GM18519 (cell line): ENCODE data around the gene ZNF710.

Experiments used
- ATAC-seq: cut with Tn5 transposase; IDR thresholded peaks from one replicate; pipeline ENCODE4 v1.9.1; 2021; ENCODE audit warnings: mild to moderate bottlenecking, moderate library complexity; ENCODE audit not compliant: unreplicated experiment, low FRiP score

ZNF710 gene

DNA sequence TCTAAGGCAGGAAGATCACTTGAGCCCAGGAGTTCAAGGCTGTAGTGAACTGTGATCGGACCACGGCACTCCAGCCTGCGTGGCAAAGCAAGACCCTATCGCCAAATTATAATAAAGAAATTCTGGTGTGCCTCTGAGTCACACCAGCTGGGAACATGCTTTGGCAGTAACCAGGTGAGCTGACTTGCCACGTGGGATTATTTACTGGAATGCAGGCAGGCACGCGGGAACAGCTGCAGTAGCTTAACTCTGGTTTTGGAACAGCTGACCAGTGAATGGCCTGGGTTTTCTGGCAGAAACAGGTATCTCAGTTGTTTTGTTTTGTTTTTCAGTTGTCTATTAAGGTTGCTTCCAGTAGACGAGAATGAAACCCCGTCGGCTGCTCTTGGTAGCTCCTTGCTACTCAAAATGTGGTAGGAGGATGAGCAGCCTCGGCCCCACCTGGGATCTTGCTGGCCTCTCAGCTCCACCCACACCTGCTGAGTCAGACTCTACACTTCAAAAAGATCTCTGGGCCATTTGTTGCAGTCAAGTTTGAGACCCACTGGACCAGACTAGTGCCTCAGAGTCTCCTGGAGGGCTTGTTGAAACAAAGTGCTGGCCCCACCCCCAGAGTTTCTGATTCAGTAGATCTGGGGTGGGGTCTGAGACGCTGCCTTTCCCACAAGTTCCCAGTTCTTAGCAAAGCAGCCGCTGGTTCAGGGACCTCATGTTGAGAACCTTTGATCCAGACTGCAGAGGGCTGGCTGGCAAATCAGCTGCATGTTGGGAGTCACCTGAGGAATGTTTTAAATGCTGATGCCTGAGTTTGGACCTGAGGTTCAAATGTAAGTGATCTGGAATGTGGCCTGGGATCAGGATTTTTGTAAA lies 74.5 kb downstream of the ZNF710 start:
- no peak for ATAC-seq

DNA sequence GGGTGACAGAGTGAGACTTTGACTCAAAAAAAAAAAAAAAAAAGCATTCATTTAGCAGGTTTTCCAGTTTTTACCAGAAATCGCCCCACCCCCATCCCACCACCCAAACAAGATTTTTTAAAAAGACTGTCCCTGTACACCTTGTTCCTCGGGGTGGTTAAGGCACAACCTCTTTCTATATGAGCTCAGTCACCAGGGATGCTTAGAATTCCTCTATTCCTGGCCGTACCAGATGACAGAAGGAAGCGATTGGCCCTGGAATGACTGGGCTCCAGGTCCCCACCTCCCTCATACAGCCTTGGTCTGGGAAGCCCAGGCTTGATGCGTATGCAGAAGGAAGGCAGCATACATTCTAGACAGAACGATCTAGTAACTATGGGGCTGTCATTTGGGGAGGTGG lies 75.6 kb downstream of the ZNF710 start:
- no peak for ATAC-seq

DNA sequence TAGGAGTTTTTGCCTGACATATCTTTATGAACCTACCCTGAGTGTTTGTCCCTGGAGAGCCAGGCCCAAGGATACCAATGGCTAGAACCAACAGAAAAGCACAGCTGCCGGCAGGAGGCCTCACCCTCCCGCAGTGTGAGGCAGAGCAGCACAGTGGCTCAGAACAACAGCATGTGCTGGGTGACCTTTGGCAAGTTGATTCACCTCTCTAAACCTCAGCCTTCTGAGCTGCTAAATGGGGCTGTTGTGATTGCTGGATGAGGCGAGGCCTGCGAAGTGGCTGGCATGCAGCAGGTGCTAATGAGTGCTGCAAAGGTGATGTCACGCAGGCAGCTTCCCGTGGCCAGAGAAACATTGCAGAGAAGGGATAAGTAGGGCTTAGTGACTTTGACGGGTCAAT lies 77.8 kb downstream of the ZNF710 start:
- ATAC-seq = no peak

DNA sequence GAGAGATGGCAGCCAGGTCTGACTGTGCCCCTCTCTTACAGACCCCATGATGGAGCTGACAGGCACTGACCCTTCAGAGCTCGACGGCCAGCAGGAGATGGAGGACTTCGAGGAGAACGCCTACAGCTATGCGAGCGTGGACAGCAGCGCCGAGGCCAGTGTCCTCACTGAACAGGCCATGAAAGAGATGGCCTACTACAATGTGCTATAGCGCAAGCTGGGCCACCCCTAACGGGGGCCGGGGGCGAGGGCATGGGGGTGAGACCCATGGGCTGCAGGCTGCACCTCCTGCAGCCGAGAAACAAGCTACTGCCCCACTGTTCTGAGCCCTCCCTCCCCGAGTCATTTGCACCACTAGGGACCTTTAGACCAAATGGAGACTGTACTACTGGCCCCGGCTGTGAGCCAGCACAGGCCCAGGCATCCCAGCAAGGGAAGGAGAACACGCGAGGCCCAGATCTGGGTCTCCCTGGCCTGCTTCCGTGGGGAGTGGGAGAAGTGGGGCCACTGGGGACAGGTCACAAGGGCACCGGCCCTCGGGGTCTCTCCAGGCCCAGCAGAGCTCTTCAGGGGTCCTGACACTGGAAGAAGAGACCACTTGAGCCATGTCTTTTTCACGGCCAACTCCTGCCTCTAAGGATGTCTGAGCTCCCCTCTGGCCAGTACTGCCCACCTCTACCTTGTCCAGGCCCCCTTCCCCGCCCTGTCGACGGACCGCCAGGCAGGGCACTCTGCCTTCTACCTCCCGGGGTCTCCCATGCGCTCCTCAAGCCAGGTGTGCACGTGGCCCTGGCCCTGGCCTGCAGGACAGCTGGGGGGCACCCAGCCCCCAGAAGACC lies 78.7 kb downstream of the ZNF710 start:
- no peak for ATAC-seq

DNA sequence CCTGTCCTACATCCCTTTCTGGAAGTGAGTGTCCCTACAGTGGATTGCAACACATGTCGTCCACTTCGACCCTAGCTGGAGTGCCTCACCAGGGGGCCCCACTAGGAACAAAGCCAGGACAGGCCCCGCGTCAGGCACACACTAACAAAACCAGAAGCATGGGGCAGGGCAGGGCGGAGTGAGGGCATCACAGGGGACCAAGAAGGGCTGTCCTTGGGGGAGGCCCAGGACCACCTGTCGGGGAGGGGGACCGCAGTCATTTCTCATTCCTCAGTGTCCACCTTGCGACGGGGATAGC lies 79.3 kb downstream of the ZNF710 start:
- ATAC-seq = no peak

DNA sequence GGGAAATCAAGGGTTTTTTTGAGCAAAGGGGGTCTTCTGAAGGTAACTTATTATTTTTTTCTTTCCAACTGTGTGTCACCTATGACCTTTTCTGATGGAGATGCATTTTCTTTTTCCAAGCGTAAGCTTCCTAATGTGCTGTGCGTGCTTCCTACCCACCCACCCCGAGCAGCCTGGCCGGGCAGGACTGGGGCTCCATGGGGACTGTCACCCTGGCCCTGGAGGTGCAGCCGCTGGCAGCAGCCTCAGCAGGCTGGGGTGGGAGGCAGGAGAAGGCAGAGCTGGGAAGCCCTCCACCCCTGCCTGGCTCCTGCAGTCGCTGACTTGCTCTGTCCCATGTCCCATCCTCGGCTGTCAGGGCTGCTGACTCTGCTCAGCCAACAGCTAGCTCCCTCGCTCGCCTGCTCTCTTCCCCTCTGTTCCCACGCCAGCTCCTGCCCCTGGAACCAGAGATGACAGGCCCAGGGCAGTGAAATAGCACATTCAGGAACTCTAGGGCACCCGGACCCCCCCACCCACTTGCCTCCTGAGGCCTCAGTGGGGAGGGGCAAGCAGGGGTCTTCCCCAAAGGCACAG lies 79.8 kb downstream of the ZNF710 start:
- ATAC-seq = no peak

DNA sequence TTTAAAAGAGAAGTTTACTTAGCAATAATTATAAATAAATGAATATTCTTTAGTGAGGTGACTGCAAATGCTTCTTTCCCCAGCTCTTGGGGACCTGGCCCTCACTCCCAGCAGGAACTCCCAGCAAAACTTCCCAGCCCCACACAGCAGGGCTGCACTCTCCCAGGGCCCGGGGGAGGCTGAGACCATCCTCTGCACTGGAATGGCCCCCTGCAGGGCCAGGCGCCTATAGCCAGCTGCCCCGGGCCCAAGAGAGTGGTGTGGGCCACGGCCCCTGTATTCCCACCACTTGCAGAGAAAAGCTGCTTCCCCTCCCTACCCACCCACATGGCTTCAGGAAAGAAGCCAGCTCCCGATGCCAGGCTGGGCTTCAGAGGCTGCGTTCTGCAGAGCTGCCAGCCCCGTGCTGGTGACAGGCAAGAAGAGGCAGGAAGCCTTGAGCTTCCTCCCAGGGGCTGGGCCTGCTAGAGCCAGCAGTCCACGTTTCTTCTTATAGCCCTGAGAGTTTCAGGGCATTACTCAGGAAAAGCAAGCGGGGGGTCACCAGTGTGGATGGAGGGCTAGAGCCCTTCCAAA lies 81.1 kb downstream of the ZNF710 start:
- no peak for ATAC-seq

DNA sequence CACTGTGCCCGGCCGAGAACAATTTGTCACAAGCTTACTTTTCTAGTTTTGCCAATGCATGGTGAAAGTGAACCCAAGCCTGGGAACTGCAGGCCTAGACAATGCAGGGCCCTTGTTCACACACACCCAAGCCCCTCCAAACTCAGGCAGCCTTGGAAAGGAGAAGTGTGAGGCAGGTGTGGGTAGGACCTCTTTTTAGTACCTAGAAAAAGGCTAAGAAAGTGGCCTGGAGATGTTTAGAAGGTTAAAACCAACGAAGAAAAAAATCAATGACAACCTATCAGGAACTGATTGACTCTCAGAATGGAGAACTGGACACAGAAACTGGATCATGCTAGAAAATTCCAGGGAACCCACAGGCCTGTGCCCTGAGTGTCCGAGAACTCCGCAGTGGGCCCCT lies 82.3 kb downstream of the ZNF710 start:
- no peak for ATAC-seq

DNA sequence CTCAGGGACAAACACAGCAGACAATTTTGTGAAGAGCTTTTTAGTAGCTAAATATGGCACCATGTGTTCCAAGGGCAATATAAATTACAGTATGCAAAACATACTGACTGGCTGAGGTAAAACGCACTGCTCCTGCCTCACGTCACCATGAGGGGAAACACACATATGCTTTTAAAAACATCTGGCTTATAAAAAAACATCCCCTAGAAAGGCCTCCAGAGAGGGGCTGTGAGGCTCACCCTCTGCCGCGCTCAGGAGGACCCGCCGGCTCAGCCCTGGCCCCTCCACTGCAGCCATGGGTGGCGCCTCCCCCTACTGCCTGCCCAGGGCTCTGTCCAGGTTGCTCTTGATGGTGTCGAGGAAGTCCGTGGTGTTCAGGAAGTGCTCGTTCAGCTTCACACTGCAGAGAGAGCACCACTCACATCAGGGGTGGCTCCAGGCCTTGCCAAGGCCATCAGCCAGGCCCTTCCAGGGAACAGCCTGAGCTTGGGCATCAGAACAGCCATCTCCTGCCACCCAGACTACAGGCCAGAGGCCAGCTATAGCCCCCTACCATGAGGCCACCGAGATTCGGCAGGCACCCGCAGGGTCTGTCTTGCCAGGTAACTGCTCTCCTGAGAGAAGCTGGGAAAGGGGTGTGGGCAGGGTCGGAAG lies 83.0 kb downstream of the ZNF710 start:
- ATAC-seq = no peak

DNA sequence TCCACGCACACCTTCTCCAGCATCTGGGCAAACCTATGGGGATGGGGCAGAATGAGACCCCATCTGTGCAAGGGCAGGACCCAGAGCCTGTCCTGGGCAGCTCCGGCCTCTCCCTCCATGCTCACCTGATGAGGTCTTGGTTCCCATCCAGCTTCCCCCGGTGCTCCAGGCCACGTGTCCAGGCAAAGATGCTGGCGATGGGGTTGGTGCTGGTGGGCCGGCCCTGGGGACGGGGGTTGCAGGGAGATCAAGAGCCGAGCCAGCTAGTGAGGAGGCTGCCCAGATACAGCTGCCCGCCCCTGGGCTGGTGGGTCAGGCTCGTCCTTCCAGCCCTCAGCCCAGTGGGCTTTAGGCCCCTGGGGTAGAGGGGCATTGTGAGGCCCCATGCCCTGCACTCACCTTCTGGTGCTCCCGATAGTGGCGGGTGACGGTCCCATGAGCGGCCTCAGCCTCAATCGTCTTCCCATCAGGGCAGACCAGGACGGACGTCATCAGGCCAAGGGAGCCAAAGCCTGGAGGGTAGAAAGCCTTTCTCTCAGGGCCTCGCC lies 83.8 kb downstream of the ZNF710 start:
- no peak for ATAC-seq

DNA sequence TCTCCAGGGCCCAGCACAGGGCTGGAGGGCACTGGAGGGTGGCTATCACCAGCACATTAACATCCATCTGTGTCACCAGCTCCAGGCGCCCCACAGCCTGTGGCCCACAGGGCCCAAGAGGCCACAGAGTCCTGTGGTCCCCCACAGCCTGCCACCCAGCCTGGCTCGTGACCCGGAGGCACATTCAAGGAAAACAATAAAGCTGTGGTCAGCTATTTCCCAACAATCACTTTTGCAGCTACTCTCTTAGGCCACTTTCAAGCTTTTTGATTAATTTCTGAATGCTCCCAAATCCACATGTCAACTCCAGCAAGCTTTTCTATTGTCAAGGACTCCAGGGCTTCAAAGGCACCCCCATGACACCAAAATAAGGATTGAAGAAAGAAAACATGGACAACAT lies 84.4 kb downstream of the ZNF710 start:
- ATAC-seq = no peak

DNA sequence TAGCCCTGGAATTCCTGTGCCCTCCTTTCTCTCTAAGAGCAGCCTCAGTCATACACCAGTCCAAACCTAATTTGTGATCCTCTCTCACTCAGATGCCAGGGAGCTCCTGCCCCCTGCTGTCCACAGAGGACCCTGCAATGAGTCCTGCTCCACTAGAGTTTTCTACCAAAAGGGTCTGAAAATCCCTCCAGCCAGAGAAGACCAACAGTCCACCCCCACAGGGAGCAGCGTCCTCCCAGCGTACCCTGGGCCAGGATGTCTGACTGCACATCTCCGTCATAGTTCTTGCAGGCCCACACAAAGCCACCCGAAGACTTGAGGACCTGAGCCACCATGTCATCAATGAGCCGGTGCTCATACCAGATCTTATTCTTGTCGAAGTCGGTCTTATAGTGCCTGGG lies 85.7 kb downstream of the ZNF710 start:
- ATAC-seq = no peak

DNA sequence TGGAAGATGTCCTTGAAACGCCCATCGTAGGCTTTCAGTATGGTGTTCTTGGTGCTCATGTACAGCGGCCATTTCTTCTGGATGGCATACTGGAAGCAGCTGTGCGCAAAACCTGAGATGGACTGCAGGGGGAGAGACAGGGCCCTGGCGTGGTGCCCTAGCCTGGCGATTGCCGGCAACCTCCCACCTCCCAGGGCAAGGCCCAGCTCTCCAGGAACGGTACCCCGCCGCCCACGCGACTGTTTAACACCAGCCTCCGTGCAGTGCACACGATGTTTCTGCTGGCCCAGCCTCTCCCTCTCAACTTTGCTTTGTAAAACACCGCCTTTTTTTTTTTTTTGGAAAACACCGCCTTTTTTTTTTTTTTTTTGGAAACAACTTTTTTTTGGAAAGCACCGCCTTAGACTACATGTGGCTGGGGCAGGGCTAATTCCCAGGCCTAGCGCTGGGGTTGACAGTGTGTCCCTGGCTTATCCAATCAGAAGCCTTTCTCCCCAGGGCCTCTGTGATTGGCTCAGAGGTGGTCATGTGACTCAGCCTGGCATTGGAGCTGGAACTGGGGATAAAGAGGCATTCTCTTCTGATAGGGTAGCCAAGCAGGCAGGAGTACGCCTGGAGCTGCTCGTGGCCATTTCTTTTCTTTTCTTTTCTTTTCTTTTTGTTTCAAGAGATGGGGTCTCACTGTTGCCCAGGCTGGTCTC lies 86.5 kb downstream of the ZNF710 start:
- no peak for ATAC-seq

DNA sequence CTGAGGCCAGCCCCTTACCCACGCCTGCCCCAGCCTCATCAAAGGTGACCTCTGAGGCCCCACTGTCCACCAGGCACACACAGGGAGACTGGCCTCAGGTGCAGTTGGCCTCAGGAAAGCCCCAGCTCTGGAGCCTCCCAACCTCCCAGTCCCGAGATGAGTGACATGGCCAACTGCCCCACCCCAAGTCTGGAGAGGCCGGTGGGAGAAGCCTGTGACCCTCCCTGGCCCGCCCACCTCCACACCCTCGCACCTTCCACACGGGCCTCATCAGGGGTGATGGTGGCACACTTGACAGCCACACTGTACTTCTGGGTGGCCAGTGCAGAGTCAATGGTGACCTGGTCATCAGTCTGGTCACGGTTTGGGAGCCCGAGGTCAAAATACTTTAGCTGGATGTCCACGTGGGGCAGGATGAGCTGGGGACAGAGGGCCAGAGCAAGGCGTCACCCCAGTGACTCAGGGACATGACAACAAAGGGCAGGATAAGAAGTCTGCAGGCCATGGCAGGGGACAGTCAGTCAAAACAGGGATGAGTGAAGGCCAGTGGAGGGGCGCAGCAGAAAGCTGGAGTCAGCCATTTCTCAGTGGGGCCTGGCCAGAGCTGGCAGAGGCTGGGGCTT lies 89.2 kb downstream of the ZNF710 start:
- ATAC-seq = no peak

DNA sequence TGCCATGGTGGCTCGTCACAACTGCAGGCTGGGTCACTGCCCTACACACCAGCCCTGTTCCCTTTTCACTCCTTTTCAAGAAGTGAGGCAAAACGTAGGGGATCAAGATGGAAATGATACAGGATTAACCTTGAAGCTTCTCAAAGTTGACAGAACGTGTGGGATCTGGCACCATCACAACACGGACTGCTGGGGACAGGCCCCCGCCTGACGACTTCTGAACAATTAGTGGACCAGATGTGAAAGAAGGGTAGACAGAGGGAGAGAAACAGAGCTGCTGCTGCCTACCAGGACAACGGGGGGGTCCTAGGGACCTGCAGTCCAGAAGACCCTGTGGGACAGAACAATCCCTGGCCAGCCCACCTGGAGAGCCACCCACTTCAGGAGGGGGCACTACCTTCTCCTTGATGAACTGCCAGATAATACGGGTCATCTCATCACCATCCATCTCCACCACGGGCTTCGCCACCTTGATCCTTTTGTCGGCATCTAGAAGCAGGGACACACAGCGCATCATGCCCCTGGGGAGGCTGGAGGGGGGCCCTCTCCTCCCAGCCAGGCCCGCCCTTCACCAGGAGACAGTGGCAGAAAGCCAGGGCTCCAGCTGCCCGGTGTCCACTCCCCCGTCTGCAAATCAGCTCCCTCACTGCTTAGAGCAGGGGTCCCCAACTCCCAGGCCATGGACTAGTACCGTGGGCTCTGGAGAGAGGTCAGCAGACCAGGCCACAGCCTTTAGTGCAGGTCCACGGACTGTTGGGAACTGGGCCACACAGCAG lies 90.2 kb downstream of the ZNF710 start:
- ATAC-seq = no peak

DNA sequence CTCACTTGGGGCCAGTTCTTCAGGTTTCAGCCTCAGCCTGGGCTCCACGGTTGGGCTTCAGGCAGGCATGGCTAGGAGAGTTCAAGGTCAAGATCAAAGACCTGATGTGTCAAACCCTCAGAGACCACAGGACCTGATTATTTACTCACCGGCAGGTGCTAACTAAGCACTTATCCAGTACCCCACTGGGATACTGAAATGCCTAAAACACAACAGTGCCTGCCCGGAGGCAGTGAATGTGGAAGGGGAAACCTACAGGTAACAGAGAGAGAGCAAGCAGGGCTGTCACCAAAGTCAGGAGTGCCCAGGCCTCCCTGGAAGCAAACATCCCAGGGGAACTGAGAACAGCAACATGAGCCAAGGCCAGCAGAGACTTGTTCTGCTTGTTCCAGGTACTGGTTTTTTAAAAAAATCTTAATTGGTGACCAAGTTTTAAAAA lies 94.4 kb downstream of the ZNF710 start:
- ATAC-seq = no peak

DNA sequence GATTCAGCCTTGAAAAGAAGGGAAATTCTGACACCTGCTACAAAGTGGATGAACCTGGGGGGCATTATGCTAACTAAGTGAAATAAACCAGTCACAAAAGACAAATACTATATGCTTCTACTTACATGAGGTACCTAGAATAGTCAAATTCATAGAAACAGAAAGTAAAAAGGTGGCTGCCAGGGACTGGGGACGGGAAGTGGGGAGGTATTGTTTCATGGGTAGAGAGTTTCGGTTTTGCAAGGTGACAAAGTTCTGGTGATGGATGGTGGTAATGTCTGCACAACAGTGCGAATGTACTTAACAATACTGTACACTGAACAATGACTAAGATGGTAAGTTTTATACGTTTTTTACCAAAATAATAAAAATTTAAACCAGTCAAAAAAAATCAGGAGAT lies 96.4 kb downstream of the ZNF710 start:
- ATAC-seq = peak; percentile 59

DNA sequence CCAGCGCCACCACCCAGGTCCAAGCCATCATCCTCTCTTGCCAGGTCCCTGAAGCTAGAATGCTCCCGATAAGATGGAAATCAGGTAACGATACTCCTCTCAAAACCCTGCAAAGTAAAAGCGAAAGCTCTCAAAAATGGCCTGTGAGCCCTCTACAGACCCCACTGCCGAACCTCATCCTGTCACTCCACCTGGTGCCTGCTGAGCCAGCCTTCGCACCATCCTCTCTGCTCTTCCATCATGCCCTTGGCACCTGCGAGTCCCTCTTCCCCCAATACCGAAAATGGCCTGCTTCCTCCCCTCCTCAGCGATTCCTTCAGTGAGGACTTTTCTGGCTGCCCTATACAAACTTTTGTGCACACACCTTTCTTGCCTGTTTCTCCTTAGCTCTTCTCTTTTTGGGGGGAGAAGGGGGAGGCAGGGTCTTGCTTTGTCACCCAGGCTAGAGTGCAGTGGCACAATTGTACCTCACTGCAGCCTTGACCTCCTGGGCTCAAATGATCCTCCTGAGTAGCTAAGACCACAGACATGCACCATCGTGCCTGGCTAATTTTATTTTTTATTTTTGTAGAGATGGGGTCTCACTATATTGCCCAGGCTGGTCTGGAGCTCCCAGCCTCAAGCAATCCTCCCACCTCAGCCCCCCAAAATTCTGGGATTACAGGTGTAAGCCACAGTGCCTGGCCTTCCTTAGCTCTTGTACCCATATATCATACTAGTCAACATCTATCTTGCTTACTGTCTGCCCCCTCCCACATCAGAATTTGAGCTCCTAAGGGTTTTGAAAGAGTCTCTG lies 98.1 kb downstream of the ZNF710 start:
- ATAC-seq = no peak
